ENCODE data around the gene NKX6-1. TPM values are rescaled to one million over a fixed set of nuclear protein-coding genes. Genes with fewer than 3 reads are reported as not detected.

The NKX6-1 gene
- total RNA-seq, 1 experiment from 2014 or later: 1.1 TPM

DNA sequence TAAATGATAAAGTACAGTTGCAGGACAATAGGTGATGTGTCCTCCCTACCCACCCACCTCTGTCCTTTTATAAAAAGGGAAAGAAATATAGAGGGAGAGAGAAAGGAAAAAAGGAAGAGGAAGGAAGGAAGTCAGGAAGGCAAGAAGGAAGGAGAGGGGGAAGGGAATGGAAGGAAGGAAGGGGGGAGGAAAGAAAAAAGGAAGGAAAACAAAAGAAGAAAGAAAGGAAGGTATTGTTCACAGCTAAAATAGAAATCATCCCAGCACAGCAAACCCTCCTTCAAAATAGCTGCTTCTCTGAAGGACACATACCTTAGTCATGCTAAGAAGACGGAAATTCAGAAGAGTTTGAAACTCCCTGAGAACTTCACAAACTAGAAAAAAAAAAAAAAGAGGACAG, 8.4 kb downstream of the NKX6-1 start:
- no TSS peak for BruUV-seq (replicated peaks)
- H3K36me3 ChIP-seq (ENCODE audit: control insufficient read depth, insufficient read depth, low read length): no peaks in the 10 kb centered on the region
- no peaks in the 10 kb centered on the region for H3K9me3 ChIP-seq (ENCODE audit: control insufficient read depth, insufficient read depth, low read depth, low read length)
- no peak overlapping the region for H3K27ac ChIP-seq (ENCODE audit: low read length)
- H3K4me1 ChIP-seq (ENCODE audit: control insufficient read depth, insufficient read depth, low read length): no peaks in the 10 kb centered on the region
- peaks cover 10% of the 10 kb centered on the region for H3K27me3 ChIP-seq (ENCODE audit: control insufficient read depth, insufficient read depth, low read length)
- in situ Hi-C loops (cut with HindIII; ENCODE audit: low pct_unique_long_range_greater_than_20kb, low sequenced_read_pairs) (no loop called here), intact Hi-C loops (cut with micrococcal nuclease; ENCODE audit: unreplicated experiment) (no loop called here)
- TF ChIP-seq, protein P1, sequence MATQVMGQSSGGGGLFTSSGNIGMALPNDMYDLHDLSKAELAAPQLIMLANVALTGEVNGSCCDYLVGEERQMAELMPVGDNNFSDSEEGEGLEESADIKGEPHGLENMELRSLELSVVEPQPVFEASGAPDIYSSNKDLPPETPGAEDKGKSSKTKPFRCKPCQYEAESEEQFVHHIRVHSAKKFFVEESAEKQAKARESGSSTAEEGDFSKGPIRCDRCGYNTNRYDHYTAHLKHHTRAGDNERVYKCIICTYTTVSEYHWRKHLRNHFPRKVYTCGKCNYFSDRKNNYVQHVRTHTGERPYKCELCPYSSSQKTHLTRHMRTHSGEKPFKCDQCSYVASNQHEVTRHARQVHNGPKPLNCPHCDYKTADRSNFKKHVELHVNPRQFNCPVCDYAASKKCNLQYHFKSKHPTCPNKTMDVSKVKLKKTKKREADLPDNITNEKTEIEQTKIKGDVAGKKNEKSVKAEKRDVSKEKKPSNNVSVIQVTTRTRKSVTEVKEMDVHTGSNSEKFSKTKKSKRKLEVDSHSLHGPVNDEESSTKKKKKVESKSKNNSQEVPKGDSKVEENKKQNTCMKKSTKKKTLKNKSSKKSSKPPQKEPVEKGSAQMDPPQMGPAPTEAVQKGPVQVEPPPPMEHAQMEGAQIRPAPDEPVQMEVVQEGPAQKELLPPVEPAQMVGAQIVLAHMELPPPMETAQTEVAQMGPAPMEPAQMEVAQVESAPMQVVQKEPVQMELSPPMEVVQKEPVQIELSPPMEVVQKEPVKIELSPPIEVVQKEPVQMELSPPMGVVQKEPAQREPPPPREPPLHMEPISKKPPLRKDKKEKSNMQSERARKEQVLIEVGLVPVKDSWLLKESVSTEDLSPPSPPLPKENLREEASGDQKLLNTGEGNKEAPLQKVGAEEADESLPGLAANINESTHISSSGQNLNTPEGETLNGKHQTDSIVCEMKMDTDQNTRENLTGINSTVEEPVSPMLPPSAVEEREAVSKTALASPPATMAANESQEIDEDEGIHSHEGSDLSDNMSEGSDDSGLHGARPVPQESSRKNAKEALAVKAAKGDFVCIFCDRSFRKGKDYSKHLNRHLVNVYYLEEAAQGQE (IDR thresholded peaks at IDR 0.05; ENCODE audit: insufficient read depth in 1 of 2, low read depth in 2 of 2, low read length in 1 of 2): no peak
- TF ChIP-seq, protein P2, sequence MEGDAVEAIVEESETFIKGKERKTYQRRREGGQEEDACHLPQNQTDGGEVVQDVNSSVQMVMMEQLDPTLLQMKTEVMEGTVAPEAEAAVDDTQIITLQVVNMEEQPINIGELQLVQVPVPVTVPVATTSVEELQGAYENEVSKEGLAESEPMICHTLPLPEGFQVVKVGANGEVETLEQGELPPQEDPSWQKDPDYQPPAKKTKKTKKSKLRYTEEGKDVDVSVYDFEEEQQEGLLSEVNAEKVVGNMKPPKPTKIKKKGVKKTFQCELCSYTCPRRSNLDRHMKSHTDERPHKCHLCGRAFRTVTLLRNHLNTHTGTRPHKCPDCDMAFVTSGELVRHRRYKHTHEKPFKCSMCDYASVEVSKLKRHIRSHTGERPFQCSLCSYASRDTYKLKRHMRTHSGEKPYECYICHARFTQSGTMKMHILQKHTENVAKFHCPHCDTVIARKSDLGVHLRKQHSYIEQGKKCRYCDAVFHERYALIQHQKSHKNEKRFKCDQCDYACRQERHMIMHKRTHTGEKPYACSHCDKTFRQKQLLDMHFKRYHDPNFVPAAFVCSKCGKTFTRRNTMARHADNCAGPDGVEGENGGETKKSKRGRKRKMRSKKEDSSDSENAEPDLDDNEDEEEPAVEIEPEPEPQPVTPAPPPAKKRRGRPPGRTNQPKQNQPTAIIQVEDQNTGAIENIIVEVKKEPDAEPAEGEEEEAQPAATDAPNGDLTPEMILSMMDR (IDR thresholded peaks at IDR 0.05): no peak
- TF ChIP-seq POLR2AphosphoS5 (IDR thresholded peaks at IDR 0.05; ENCODE audit: low read depth, low read length) (no peak), SIN3A (IDR thresholded peaks at IDR 0.05; ENCODE audit: borderline replicate concordance, insufficient read depth, low read depth, low read length) (no peak), TCF7L2 (IDR thresholded peaks at IDR 0.05; ENCODE audit: low read depth, low read length) (no peak)
- ChIA-PET CTCF (no interaction called here), POLR2A (no interaction called here)
- DNase-seq (ENCODE audit: low read depth, low spot score): no peak
- no peak for ATAC-seq
- H3K4me3 ChIP-seq (ENCODE audit: low read depth in 2 of 2, low read length in 2 of 2): no peak overlapping the region

DNA sequence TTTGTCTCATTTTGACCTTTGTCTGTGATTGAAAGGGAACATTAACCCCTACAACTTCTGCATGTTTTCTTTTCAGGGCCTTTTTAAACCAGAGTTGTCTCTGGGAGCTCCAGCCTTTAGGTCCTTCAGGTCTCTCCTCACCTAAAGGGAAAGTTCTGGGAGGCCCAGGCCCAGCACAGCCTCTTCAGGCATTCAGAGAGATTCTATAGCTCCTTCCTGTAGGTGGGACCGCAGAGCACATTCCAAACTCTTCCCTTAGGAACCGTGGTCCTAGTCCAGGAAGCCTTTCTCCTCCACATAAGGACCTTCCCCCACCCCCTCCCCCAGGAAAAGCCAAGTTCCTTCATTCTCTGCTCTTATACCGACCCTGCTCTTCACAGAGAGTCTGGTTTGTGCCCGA, 14.9 kb downstream of the NKX6-1 start:
- POLR2A ChIA-PET: no interaction called here
- no peak for DNase-seq (ENCODE audit: low read depth, low spot score)
- no peak for ATAC-seq
- intact Hi-C loops (cut with micrococcal nuclease; ENCODE audit: unreplicated experiment) (no loop called here), in situ Hi-C loops (cut with HindIII; ENCODE audit: low pct_unique_long_range_greater_than_20kb, low sequenced_read_pairs) (no loop called here)
- no TSS peak for BruUV-seq (replicated peaks)
- CTCF ChIA-PET: no interaction called here
- Histone ChIP-seq H3K27ac (ENCODE audit: low read length) (no peak overlapping the region), H3K4me3 (ENCODE audit: low read depth in 2 of 2, low read length in 2 of 2) (no peak overlapping the region), H3K36me3 (ENCODE audit: control insufficient read depth, insufficient read depth, low read length) (no peaks in the 10 kb centered on the region), H3K27me3 (ENCODE audit: control insufficient read depth, insufficient read depth, low read length) (no peaks in the 10 kb centered on the region), H3K4me1 (ENCODE audit: control insufficient read depth, insufficient read depth, low read length) (no peaks in the 10 kb centered on the region), H3K9me3 (ENCODE audit: control insufficient read depth, insufficient read depth, low read depth, low read length) (no peaks in the 10 kb centered on the region)
- TF ChIP-seq, protein P1 (IDR thresholded peaks at IDR 0.05; ENCODE audit: insufficient read depth in 1 of 2, low read depth in 2 of 2, low read length in 1 of 2): no peak
- no peak for TF ChIP-seq POLR2AphosphoS5 (IDR thresholded peaks at IDR 0.05; ENCODE audit: low read depth, low read length)
- no peak for TF ChIP-seq SIN3A (IDR thresholded peaks at IDR 0.05; ENCODE audit: borderline replicate concordance, insufficient read depth, low read depth, low read length)
- no peak for TF ChIP-seq TCF7L2 (IDR thresholded peaks at IDR 0.05; ENCODE audit: low read depth, low read length)
- TF ChIP-seq, protein P2 (IDR thresholded peaks at IDR 0.05): no peak

All from Panc1 (cell line).